ENCODE data around the gene UCHL5. TPM values are rescaled to one million over a fixed set of nuclear protein-coding genes. Genes with fewer than 3 reads are reported as not detected.

UCHL5 gene
- total and polyA plus RNA-seq, 2 experiments from 2014 or later, result 22.5 to 50.8 TPM

DNA sequence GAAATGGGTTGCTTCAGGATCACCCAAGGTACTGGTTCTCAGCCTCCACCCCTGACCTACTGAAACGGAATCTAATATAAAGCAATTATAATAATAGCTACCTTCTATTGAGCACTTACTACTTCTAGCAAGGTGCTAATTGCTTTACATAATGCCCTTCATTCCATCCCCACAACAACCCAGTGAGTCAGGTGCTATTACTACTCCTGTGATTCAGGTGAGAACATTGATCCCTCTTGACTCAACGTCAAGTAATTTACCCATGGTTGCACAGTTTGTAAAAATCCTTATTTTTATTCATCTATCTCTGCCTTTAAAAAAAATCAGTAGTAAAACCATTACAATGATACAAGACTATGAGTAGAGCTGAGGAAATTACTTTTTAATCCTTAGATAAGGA is 85.2 kb downstream of the UCHL5 start:
- no peak overlapping the region for H3K4me2 ChIP-seq (ENCODE audit: unreplicated experiment)
- no peak overlapping the region for H3K9ac ChIP-seq
- in situ Hi-C loops (cut with MboI), result no loop called here
- no peaks in the 10 kb centered on the region for H3K79me2 ChIP-seq (ENCODE audit: insufficient read depth)
- H3K9me3 ChIP-seq (ENCODE audit: low read depth), result no peaks in the 10 kb centered on the region
- no peaks in the 10 kb centered on the region for H4K20me1 ChIP-seq (ENCODE audit: insufficient read depth)
- H3K27me3 ChIP-seq (replicated peaks; ENCODE audit: insufficient read depth), result no peaks in the 10 kb centered on the region
- no peak for DNase-seq
- H3F3A ChIP-seq (ENCODE audit: insufficient read depth), result no peaks in the 10 kb centered on the region
- H3K4me1 ChIP-seq (ENCODE audit: insufficient read depth), result peaks cover 10% of the 10 kb centered on the region; the same call in 1 of the 2 replicates
- no peak overlapping the region for H3K27ac ChIP-seq
- TF ChIP-seq EZH2phosphoT487 (IDR thresholded peaks at IDR 0.05; ENCODE audit: insufficient read depth, low read depth), result no peak
- no peak for TF ChIP-seq EZH2 (IDR thresholded peaks at IDR 0.05; ENCODE audit: insufficient read depth, poor library complexity, severe bottlenecking)
- H2AFZ ChIP-seq, result no peak overlapping the region
- WGBS, 2 experiments (ENCODE audit: low coverage in 1 of 2, low lambda C conversion rate in 2 of 2, missing lambda C conversion rate in 2 of 2), result 98 to 100% methylated on average over 2 of the region's 2 CpGs
- H3K9me2 ChIP-seq (ENCODE audit: insufficient read depth), result no peaks in the 10 kb centered on the region
- no peaks in the 10 kb centered on the region for H3K36me3 ChIP-seq (ENCODE audit: low read depth)
- H3K4me3 ChIP-seq, result no peak overlapping the region

DNA sequence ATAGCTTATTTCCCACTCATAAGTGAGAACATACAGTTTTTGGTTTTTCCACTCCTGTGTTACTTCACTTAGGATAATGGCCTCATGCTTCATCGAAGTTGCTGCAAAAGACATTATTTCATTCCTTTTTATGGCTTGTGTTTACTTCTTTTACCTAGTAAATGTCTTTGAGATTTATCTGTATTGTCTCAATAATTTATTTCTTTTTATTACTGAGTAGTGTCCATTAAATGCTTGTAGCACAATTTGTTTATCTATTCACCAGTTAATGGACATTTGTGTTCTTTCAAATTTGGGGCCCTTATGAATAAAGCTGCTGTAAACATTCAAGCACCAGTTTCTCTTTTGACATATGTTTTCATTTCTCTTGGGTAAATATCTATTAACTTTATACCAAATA is 86.0 kb downstream of the UCHL5 start:
- no peak for DNase-seq
- 42 to 67% methylated on average over 1 of the region's 1 CpG for WGBS, 2 experiments (ENCODE audit: low coverage in 1 of 2, low lambda C conversion rate in 2 of 2, missing lambda C conversion rate in 2 of 2)

DNA sequence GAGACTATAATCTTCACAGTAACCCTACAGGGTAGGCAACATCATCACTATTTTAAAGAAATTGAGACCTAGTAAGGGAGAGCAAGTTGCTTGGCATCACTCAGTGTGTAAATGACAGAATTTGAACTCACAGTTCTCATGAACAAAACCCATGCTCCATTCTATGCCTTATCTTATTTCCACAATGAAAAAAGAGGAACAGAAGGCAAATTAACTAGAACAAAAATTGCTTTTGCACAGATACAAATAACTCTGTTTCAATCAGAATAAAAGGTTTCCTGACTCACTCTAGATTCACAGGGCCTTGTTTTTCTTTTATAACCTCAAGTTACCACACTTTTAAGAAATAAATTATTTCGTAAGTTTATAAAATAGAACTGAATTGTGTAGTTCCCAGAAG is 90.1 kb downstream of the UCHL5 start:
- no peak overlapping the region for H3K4me3 ChIP-seq
- no peaks in the 10 kb centered on the region for H3F3A ChIP-seq (ENCODE audit: insufficient read depth)
- no peak overlapping the region for H3K9ac ChIP-seq
- H3K27ac ChIP-seq, result no peak overlapping the region
- no peak for TF ChIP-seq EZH2phosphoT487 (IDR thresholded peaks at IDR 0.05; ENCODE audit: insufficient read depth, low read depth)
- no peak for TF ChIP-seq EZH2 (IDR thresholded peaks at IDR 0.05; ENCODE audit: insufficient read depth, poor library complexity, severe bottlenecking)
- H3K9me2 ChIP-seq (ENCODE audit: insufficient read depth), result no peaks in the 10 kb centered on the region
- H3K4me2 ChIP-seq (ENCODE audit: unreplicated experiment), result no peak overlapping the region
- H3K9me3 ChIP-seq (ENCODE audit: low read depth), result no peaks in the 10 kb centered on the region
- DNase-seq, result peak; percentile 7
- no peak overlapping the region for H2AFZ ChIP-seq
- no peaks in the 10 kb centered on the region for H3K79me2 ChIP-seq (ENCODE audit: insufficient read depth)
- H3K36me3 ChIP-seq (ENCODE audit: low read depth), result no peaks in the 10 kb centered on the region
- no peaks in the 10 kb centered on the region for H3K4me1 ChIP-seq (ENCODE audit: insufficient read depth)
- in situ Hi-C loops (cut with MboI), result no loop called here
- no peaks in the 10 kb centered on the region for H3K27me3 ChIP-seq (replicated peaks; ENCODE audit: insufficient read depth)
- no peaks in the 10 kb centered on the region for H4K20me1 ChIP-seq (ENCODE audit: insufficient read depth)
- WGBS, 2 experiments (ENCODE audit: low coverage in 1 of 2, low lambda C conversion rate in 2 of 2, missing lambda C conversion rate in 2 of 2), result 86 to 97% methylated on average over 1 of the region's 1 CpG

More for the DNA sequence above, 86.0 kb downstream of the UCHL5 start:
- no peaks in the 10 kb centered on the region for H4K20me1 ChIP-seq (ENCODE audit: insufficient read depth)
- no peak overlapping the region for H3K9ac ChIP-seq
- H3K9me3 ChIP-seq (ENCODE audit: low read depth), result no peaks in the 10 kb centered on the region
- no peak overlapping the region for H3K4me3 ChIP-seq
- in situ Hi-C loops (cut with MboI), result no loop called here
- no peak for TF ChIP-seq EZH2 (IDR thresholded peaks at IDR 0.05; ENCODE audit: insufficient read depth, poor library complexity, severe bottlenecking)
- TF ChIP-seq EZH2phosphoT487 (IDR thresholded peaks at IDR 0.05; ENCODE audit: insufficient read depth, low read depth), result no peak
- H3K4me2 ChIP-seq (ENCODE audit: unreplicated experiment), result no peak overlapping the region
- no peaks in the 10 kb centered on the region for H3K36me3 ChIP-seq (ENCODE audit: low read depth)
- no peaks in the 10 kb centered on the region for H3K9me2 ChIP-seq (ENCODE audit: insufficient read depth)
- H3F3A ChIP-seq (ENCODE audit: insufficient read depth), result no peaks in the 10 kb centered on the region
- H3K27me3 ChIP-seq (replicated peaks; ENCODE audit: insufficient read depth), result no peaks in the 10 kb centered on the region
- no peak overlapping the region for H3K27ac ChIP-seq
- H2AFZ ChIP-seq, result no peak overlapping the region
- peaks cover 10% of the 10 kb centered on the region; the same call in 1 of the 2 replicates for H3K4me1 ChIP-seq (ENCODE audit: insufficient read depth)
- no peaks in the 10 kb centered on the region for H3K79me2 ChIP-seq (ENCODE audit: insufficient read depth)

DNA sequence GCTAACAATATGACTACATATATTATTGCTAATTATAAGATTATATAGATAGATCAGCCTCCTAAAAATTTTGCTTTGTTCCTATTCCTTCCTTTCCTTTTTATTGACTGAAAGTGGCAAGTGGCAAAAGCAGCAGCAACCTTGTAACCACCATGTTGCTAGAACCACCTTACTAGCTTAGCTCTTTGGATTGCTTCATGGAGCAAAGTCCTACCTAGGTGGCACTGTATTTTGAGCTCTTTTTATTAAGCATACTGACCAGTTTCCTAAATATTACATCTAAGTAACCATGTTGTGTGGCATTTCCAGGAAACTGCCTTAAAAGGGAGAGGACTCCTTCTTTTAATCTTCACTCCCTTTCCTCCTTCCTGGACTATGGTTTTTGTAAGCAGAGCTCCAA is 90.8 kb downstream of the UCHL5 start:
- no peak overlapping the region for H3K4me2 ChIP-seq (ENCODE audit: unreplicated experiment)
- no peak for DNase-seq
- no peak overlapping the region for H3K9ac ChIP-seq
- no peaks in the 10 kb centered on the region for H3K9me3 ChIP-seq (ENCODE audit: low read depth)
- H3K27ac ChIP-seq, result no peak overlapping the region
- no peak overlapping the region for H2AFZ ChIP-seq
- H3K9me2 ChIP-seq (ENCODE audit: insufficient read depth), result no peaks in the 10 kb centered on the region
- no peak overlapping the region for H3K4me3 ChIP-seq
- H3K79me2 ChIP-seq (ENCODE audit: insufficient read depth), result no peaks in the 10 kb centered on the region
- TF ChIP-seq EZH2phosphoT487 (IDR thresholded peaks at IDR 0.05; ENCODE audit: insufficient read depth, low read depth) (no peak), EZH2 (IDR thresholded peaks at IDR 0.05; ENCODE audit: insufficient read depth, poor library complexity, severe bottlenecking) (no peak)
- no peaks in the 10 kb centered on the region for H3K36me3 ChIP-seq (ENCODE audit: low read depth)
- H3K27me3 ChIP-seq (replicated peaks; ENCODE audit: insufficient read depth), result no peaks in the 10 kb centered on the region
- in situ Hi-C loops (cut with MboI), result no loop called here
- H4K20me1 ChIP-seq (ENCODE audit: insufficient read depth), result no peaks in the 10 kb centered on the region
- H3F3A ChIP-seq (ENCODE audit: insufficient read depth), result no peaks in the 10 kb centered on the region
- no peaks in the 10 kb centered on the region for H3K4me1 ChIP-seq (ENCODE audit: insufficient read depth)

DNA sequence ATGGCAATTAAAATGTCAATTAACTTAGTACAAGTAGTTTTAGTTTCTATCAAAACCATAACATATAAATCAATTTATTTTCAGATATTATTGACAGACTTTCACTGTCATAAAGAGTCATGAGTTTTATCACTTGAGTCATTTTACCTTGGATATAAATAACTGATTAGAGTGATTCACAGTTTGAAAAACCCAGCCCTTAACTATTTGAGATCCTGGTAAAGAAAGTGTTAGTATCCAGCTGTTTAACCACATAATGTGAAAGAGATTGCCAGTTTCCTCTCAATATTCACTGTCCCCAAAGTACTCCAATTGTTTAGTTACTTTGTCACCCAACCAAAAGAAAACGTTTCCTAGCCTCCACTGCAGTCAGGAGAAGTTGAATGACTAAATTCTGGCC is 91.3 kb downstream of the UCHL5 start:
- DNase-seq, result no peak
- H3K4me3 ChIP-seq, result no peak overlapping the region
- no peaks in the 10 kb centered on the region for H4K20me1 ChIP-seq (ENCODE audit: insufficient read depth)
- 29 to 48% methylated on average over 1 of the region's 1 CpG for WGBS, 2 experiments (ENCODE audit: low coverage in 1 of 2, low lambda C conversion rate in 2 of 2, missing lambda C conversion rate in 2 of 2)
- H3K27ac ChIP-seq, result no peak overlapping the region
- H3K9me3 ChIP-seq (ENCODE audit: low read depth), result no peaks in the 10 kb centered on the region
- H3K4me2 ChIP-seq (ENCODE audit: unreplicated experiment), result no peak overlapping the region
- H3K36me3 ChIP-seq (ENCODE audit: low read depth), result no peaks in the 10 kb centered on the region
- no peaks in the 10 kb centered on the region for H3K79me2 ChIP-seq (ENCODE audit: insufficient read depth)
- H2AFZ ChIP-seq, result no peak overlapping the region
- no peaks in the 10 kb centered on the region for H3F3A ChIP-seq (ENCODE audit: insufficient read depth)
- H3K27me3 ChIP-seq (replicated peaks; ENCODE audit: insufficient read depth), result no peaks in the 10 kb centered on the region
- no peaks in the 10 kb centered on the region for H3K4me1 ChIP-seq (ENCODE audit: insufficient read depth)
- no peaks in the 10 kb centered on the region for H3K9me2 ChIP-seq (ENCODE audit: insufficient read depth)
- no peak overlapping the region for H3K9ac ChIP-seq
- in situ Hi-C loops (cut with MboI), result no loop called here
- TF ChIP-seq EZH2 (IDR thresholded peaks at IDR 0.05; ENCODE audit: insufficient read depth, poor library complexity, severe bottlenecking) (no peak), EZH2phosphoT487 (IDR thresholded peaks at IDR 0.05; ENCODE audit: insufficient read depth, low read depth) (no peak)

Measured in GM23248 (cell line).